ENCODE results near the gene UBE3D. TPM values are rescaled to one million over a fixed set of nuclear protein-coding genes. Genes with fewer than 3 reads are reported as not detected.

Gene UBE3D
- total RNA-seq, 1 experiment from 2014 or later, result 10.7 TPM

- no peak overlapping the region for H4K8ac ChIP-seq (replicated peaks; ENCODE audit: insufficient read length, low read depth, low read length)
- WGBS (ENCODE audit: extremely low coverage, insufficient read length, low lambda C conversion rate), result no CpG with 5 or more reads among the region's 2 CpGs
- TF ChIP-seq, protein P1, sequence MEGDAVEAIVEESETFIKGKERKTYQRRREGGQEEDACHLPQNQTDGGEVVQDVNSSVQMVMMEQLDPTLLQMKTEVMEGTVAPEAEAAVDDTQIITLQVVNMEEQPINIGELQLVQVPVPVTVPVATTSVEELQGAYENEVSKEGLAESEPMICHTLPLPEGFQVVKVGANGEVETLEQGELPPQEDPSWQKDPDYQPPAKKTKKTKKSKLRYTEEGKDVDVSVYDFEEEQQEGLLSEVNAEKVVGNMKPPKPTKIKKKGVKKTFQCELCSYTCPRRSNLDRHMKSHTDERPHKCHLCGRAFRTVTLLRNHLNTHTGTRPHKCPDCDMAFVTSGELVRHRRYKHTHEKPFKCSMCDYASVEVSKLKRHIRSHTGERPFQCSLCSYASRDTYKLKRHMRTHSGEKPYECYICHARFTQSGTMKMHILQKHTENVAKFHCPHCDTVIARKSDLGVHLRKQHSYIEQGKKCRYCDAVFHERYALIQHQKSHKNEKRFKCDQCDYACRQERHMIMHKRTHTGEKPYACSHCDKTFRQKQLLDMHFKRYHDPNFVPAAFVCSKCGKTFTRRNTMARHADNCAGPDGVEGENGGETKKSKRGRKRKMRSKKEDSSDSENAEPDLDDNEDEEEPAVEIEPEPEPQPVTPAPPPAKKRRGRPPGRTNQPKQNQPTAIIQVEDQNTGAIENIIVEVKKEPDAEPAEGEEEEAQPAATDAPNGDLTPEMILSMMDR (conservative IDR thresholded peaks at IDR 0.05), result no peak
Measured at GRCh38 chr6:83097204-83097603, 31.6 kb upstream of the UBE3D start.

More at GRCh38 chr6:83097204-83097603, 31.6 kb upstream of the UBE3D start:
- no peaks in the 10 kb centered on the region for H3K9me3 ChIP-seq (ENCODE audit: control insufficient read depth, low read depth, low read length)
- no peak overlapping the region for H3K27ac ChIP-seq (ENCODE audit: insufficient read length, low read depth, low read length)
- H2BK15ac ChIP-seq (ENCODE audit: low read depth, low read length), result no peak overlapping the region
- H4K91ac ChIP-seq (ENCODE audit: insufficient read length, low read depth, low read length), result no peak overlapping the region
- no peaks in the 10 kb centered on the region for H3K27me3 Mint-ChIP-seq (ENCODE audit: low read depth)
- peaks cover 2 to 6% (median 4%) of the 10 kb centered on the region in 3 experiments; a peak in 5 of 7 replicates for H3K36me3 Mint-ChIP-seq (ENCODE audit: insufficient read depth in 1 of 3, low read depth in 3 of 3)
- H2BK120ac ChIP-seq (ENCODE audit: low read depth, low read length, poor library complexity, severe bottlenecking), result no peak overlapping the region
- peaks cover 2% of the 10 kb centered on the region in 2 experiments; a peak in 2 of 4 replicates for H3K4me1 Mint-ChIP-seq
- H2AK5ac ChIP-seq (ENCODE audit: insufficient read length, low read length), result no peak overlapping the region
- no peaks in the 10 kb centered on the region for H3K79me1 ChIP-seq (ENCODE audit: insufficient read depth, low read depth, low read length, poor library complexity, severe bottlenecking)
- H3K9me3 Mint-ChIP-seq, result no peaks in the 10 kb centered on the region
- H3T11ph ChIP-seq (ENCODE audit: low read length), result no peak overlapping the region
- H3K18ac ChIP-seq (ENCODE audit: insufficient read length, low read depth, low read length), result no peak overlapping the region
- H3K4ac ChIP-seq (ENCODE audit: low read depth, low read length), result no peak overlapping the region
- no peak overlapping the region for H2AFZ ChIP-seq (ENCODE audit: low read length)
- no peak overlapping the region for H2BK5ac ChIP-seq (ENCODE audit: insufficient read length, low read length)
- H2BK20ac ChIP-seq (ENCODE audit: low read depth, low read length, poor library complexity, severe bottlenecking), result no peak overlapping the region
- no peak overlapping the region for H2BK12ac ChIP-seq (ENCODE audit: insufficient read length, low read depth, low read length)
- no peaks in the 10 kb centered on the region for H4K20me1 ChIP-seq (ENCODE audit: control insufficient read depth, insufficient read depth, insufficient read length)
- no peaks in the 10 kb centered on the region for H3K23me2 ChIP-seq (ENCODE audit: insufficient read length, low read depth, low read length, poor library complexity, severe bottlenecking)
- H3K79me2 ChIP-seq (ENCODE audit: insufficient read depth, low read length), result no peaks in the 10 kb centered on the region
- H3K4me2 ChIP-seq (ENCODE audit: insufficient read depth, insufficient read length, low read length), result no peak overlapping the region
- H3K4me1 ChIP-seq (ENCODE audit: insufficient read depth, low read length), result no peaks in the 10 kb centered on the region
- no peak overlapping the region for H3K23ac ChIP-seq (ENCODE audit: insufficient read length, low read depth, low read length)
- H4K5ac ChIP-seq (ENCODE audit: insufficient read length, low read depth, low read length), result no peak overlapping the region
- no peak overlapping the region for H3K56ac ChIP-seq (ENCODE audit: insufficient read length, low read depth, low read length)
- H3K27ac Mint-ChIP-seq, result no peak overlapping the region
- no peak for DNase-seq
- no peak overlapping the region for H3K14ac ChIP-seq (ENCODE audit: insufficient read depth, low read length)
- H3K4me3 Mint-ChIP-seq, result no peak overlapping the region
- H3K9ac ChIP-seq (ENCODE audit: extremely low read depth, insufficient read length, low read length), result no peak overlapping the region
- H3K27me3 ChIP-seq (ENCODE audit: insufficient read depth, low read length), result no peaks in the 10 kb centered on the region

Measured in H9 (cell line).